Sigmoid colon (tissue), 7 donors: ENCODE measurements around the gene SULT2A1. TPM values are rescaled to one million over a fixed set of nuclear protein-coding genes. Genes with fewer than 3 reads are reported as not detected.

Source experiments
- DNase-seq: peaks from one replicate; pipeline ENCODE4 v3.0.0-alpha.2; 2019
- H3K27ac ChIP-seq, 4 donors: fragments of 200-600 bp; sonication (generic); one replicate each; pipeline ENCODE4 v1.5.1; 2016 to 2019; ENCODE audit warnings: mild to moderate bottlenecking in 1 of 4
- H3K27me3 ChIP-seq, 3 donors: fragments of 200-600 bp; sonication (generic); one replicate each; pipeline ENCODE4 v1.5.1; 2019; ENCODE audit warnings: mild to moderate bottlenecking in 1 of 3
- H3K36me3 ChIP-seq, 4 donors: fragments of 200-600 bp; sonication (generic); one replicate each; pipeline ENCODE4 v1.5.1; 2016 to 2019
- H3K4me1 ChIP-seq, 4 donors: fragments of 200-600 bp; sonication (generic); one replicate each; pipeline ENCODE4 v1.5.1; 2017 to 2019
- H3K4me3 ChIP-seq, 4 donors: fragments of 200-600 bp; sonication (generic); one replicate each; pipeline ENCODE4 v1.5.1; 2017 to 2019; ENCODE audit warnings: mild to moderate bottlenecking in 2 of 4, moderate library complexity in 1 of 4
- H3K9me3 ChIP-seq, 4 donors: fragments of 200-600 bp in 3 of 4; sonication (generic) in 3 of 4; one replicate each; pipeline versions ENCODE4 v1.5.1 to v1.6.1; 2013 to 2019
- CTCF ChIP-seq, 4 experiments: fragments of 450-650 bp in 3 of 4; fragments of 200-600 bp in 1 of 4; IDR thresholded peaks; one replicate each; pipeline ENCODE4 v1.5.1; 2016 to 2019; ENCODE audit warnings: antibody characterized with exemption in 4 of 4, mild to moderate bottlenecking in 3 of 4, moderate library complexity in 2 of 4
- EP300 ChIP-seq, 4 donors: sonication (generic); formaldehyde crosslinking; IDR thresholded peaks; one replicate each; pipeline ENCODE4 v1.6.1; 2017; ENCODE audit warnings: antibody characterized with exemption in 4 of 4
- POLR2A ChIP-seq, 2 donors: fragments of 450-650 bp; IDR thresholded peaks; one replicate each; pipeline ENCODE4 v1.6.1; 2016; ENCODE audit warnings: antibody characterized with exemption in 2 of 2, mild to moderate bottlenecking in 2 of 2, moderate library complexity in 2 of 2
- POLR2AphosphoS5 ChIP-seq, 4 donors: sonication (generic); formaldehyde crosslinking; IDR thresholded peaks; one replicate each; pipeline ENCODE4 v1.6.1; 2017; ENCODE audit warnings: antibody characterized with exemption in 4 of 4
- WGBS, 2 donors: extraction: QIAGEN DNeasy Blood & Tissue Kit; methylation state at CpG; one replicate each; pipeline ENCODE4 v1.1.7; 2013; 5-methylcytosine and 5-hydroxymethylcytosine counted together
- intact Hi-C: fragments of 100-400 bp; cut with DNase I; formaldehyde crosslinking; loops from one replicate; pipeline ENCODE4 v1.15.1; 2023
- polyA plus RNA-seq, 3 donors: library from polyadenylated mRNA; stranded (reverse); fragments of 200-250 nt; gene quantifications; one replicate each; pipeline ENCODE4 v1.2.3, GENCODE V29; 2013
- total RNA-seq, 4 donors: library from RNA; depleted of rRNA; stranded (reverse); fragments of >200 nt; gene quantifications; one replicate each; pipeline ENCODE4 v1.1.0, GENCODE V29; 2016
- donor health status: healthy with polysubstance abuse.
- donor health status: Bipolar disorder and iron deficiency.
- donor health status: healthy.

Gene SULT2A1
- total and polyA plus RNA-seq, 7 donors: 0.07 to 0.23 TPM; not detected in 5

GRCh38 chr19:47899335-47899734 is 13.2 kb upstream of the SULT2A1 start:
- WGBS, 2 donors: 88 to 92% methylated on average over 8 of the region's 8 CpGs
- TF ChIP-seq CTCF (IDR thresholded peaks at IDR 0.05) (no peak), EP300 (IDR thresholded peaks at IDR 0.05) (no peak), POLR2A (IDR thresholded peaks at IDR 0.05) (no peak), POLR2AphosphoS5 (IDR thresholded peaks at IDR 0.05) (no peak)
- H3K4me3 ChIP-seq: no peak overlapping the region

GRCh38 chr19:47897861-47898260 is 11.7 kb upstream of the SULT2A1 start:
- H3K27me3 ChIP-seq: peaks cover 0 to 12% (median 0%) of the 10 kb centered on the region in 3 donors
- no peak overlapping the region for H3K27ac ChIP-seq
- 74 to 80% methylated on average over 9 of the region's 9 CpGs for WGBS, 2 donors
- H3K4me1 ChIP-seq: no peaks in the 10 kb centered on the region
- H3K36me3 ChIP-seq: no peaks in the 10 kb centered on the region
- TF ChIP-seq POLR2AphosphoS5 (IDR thresholded peaks at IDR 0.05): no peak
- TF ChIP-seq POLR2A (IDR thresholded peaks at IDR 0.05): no peak
- TF ChIP-seq CTCF (IDR thresholded peaks at IDR 0.05): no peak
- TF ChIP-seq EP300 (IDR thresholded peaks at IDR 0.05): no peak
- peaks cover 0 to 3% (median 0%) of the 10 kb centered on the region in 4 donors for H3K9me3 ChIP-seq
- H3K4me3 ChIP-seq: no peak overlapping the region
- peak; percentile 24 for DNase-seq
- intact Hi-C loops: no loop called here

More at GRCh38 chr19:47899335-47899734, 13.2 kb upstream of the SULT2A1 start:
- Histone ChIP-seq H3K27me3 (peaks cover 0 to 14% (median 0%) of the 10 kb centered on the region in 3 donors), H3K4me1 (no peaks in the 10 kb centered on the region), H3K27ac (no peak overlapping the region), H3K9me3 (peaks cover 0 to 3% (median 0%) of the 10 kb centered on the region in 4 donors), H3K36me3 (no peaks in the 10 kb centered on the region)
- intact Hi-C loops: no loop called here
- DNase-seq: peak; percentile 5

GRCh38 chr19:47896773-47897172 is 10.7 kb upstream of the SULT2A1 start:
- H3K9me3 ChIP-seq: peaks cover 0 to 3% (median 0%) of the 10 kb centered on the region in 4 donors
- TF ChIP-seq CTCF (IDR thresholded peaks at IDR 0.05): no peak
- no peak for TF ChIP-seq POLR2A (IDR thresholded peaks at IDR 0.05)
- no peak for TF ChIP-seq EP300 (IDR thresholded peaks at IDR 0.05)
- TF ChIP-seq POLR2AphosphoS5 (IDR thresholded peaks at IDR 0.05): no peak
- intact Hi-C loops: no loop called here
- WGBS, 2 donors: 51 to 67% methylated on average over 5 of the region's 5 CpGs
- peak; percentile 15 for DNase-seq
- H3K36me3 ChIP-seq: no peaks in the 10 kb centered on the region
- H3K4me3 ChIP-seq: no peak overlapping the region
- H3K27ac ChIP-seq: no peak overlapping the region
- peaks cover 0 to 8% (median 0%) of the 10 kb centered on the region in 3 donors for H3K27me3 ChIP-seq
- H3K4me1 ChIP-seq: no peaks in the 10 kb centered on the region

- TF ChIP-seq POLR2AphosphoS5 (IDR thresholded peaks at IDR 0.05) (no peak), CTCF (IDR thresholded peaks at IDR 0.05) (no peak), EP300 (IDR thresholded peaks at IDR 0.05) (no peak), POLR2A (IDR thresholded peaks at IDR 0.05) (no peak)
- no peaks in the 10 kb centered on the region for H3K4me1 ChIP-seq
- intact Hi-C loops: no loop called here
- peaks cover 0 to 8% (median 0%) of the 10 kb centered on the region in 3 donors for H3K27me3 ChIP-seq
- no peak overlapping the region for H3K27ac ChIP-seq
- peaks cover 0 to 3% (median 0%) of the 10 kb centered on the region in 4 donors for H3K9me3 ChIP-seq
- H3K4me3 ChIP-seq: no peak overlapping the region
- WGBS, 2 donors: 70 to 97% methylated on average over 4 of the region's 4 CpGs
- DNase-seq: peak; percentile 0
- no peaks in the 10 kb centered on the region for H3K36me3 ChIP-seq
These were observed 9.9 kb upstream of the SULT2A1 start for GRCh38 chr19:47896019-47896418.
